ENCODE results near the gene SLA2. TPM values are rescaled to one million over a fixed set of nuclear protein-coding genes. Genes with fewer than 3 reads are reported as not detected.
"Not testable (repeated sequence)": the region's sequence is repeated elsewhere in the genome, so short reads cannot be mapped to it uniquely, and the experiment has no call there.

SLA2 gene
- total RNA-seq, 1 donor from 2014 or later: 0.67 TPM

- DNase-seq: no peak
- no peak for ATAC-seq (ENCODE audit: low read depth)
Observed at GRCh38 chr20:36571564-36572504, 74.2 kb downstream of the SLA2 start.

GRCh38 chr20:36569847-36570429, 76.1 kb downstream of the SLA2 start:
- POLR2A ChIA-PET: interaction anchor here (0.6 to 9.7 kb wide), 3 partner anchors 24 to 107 kb away, joined by 3 to 268 read pairs (median 3); partner anchors contain the start of gene RAB5IF
- DNase-seq (no peak), ATAC-seq (ENCODE audit: low read depth) (no peak)
- H3K4me1 Mint-ChIP-seq: peaks cover 18% of the 10 kb centered on the region
- H3K9me3 Mint-ChIP-seq: peaks cover 2% of the 10 kb centered on the region
- TF ChIP-seq, protein P1, sequence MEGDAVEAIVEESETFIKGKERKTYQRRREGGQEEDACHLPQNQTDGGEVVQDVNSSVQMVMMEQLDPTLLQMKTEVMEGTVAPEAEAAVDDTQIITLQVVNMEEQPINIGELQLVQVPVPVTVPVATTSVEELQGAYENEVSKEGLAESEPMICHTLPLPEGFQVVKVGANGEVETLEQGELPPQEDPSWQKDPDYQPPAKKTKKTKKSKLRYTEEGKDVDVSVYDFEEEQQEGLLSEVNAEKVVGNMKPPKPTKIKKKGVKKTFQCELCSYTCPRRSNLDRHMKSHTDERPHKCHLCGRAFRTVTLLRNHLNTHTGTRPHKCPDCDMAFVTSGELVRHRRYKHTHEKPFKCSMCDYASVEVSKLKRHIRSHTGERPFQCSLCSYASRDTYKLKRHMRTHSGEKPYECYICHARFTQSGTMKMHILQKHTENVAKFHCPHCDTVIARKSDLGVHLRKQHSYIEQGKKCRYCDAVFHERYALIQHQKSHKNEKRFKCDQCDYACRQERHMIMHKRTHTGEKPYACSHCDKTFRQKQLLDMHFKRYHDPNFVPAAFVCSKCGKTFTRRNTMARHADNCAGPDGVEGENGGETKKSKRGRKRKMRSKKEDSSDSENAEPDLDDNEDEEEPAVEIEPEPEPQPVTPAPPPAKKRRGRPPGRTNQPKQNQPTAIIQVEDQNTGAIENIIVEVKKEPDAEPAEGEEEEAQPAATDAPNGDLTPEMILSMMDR (IDR thresholded peaks at IDR 0.05): no peak
- H3K36me3 Mint-ChIP-seq (ENCODE audit: low read depth): peaks cover 4% of the 10 kb centered on the region
- H3K27me3 Mint-ChIP-seq: no peaks in the 10 kb centered on the region
- CTCF ChIA-PET: interaction anchor here (0.8 kb wide), 2 partner anchors 12 to 350 kb away, joined by 3 read pairs; no protein-coding TSS in a partner anchor
- intact Hi-C loops (cut with micrococcal nuclease): loop anchor here (5.0 kb wide), 1 partner anchor 202 kb away; the partner anchor contains the start of gene DSN1
- H3K27ac Mint-ChIP-seq: peak overlapping the region; percentile 25
- no peak overlapping the region for H3K4me3 Mint-ChIP-seq

More at GRCh38 chr20:36571564-36572504, 74.2 kb downstream of the SLA2 start:
- peaks cover 12% of the 10 kb centered on the region for H3K36me3 Mint-ChIP-seq (ENCODE audit: low read depth)
- H3K4me3 Mint-ChIP-seq: peak overlapping the region; percentile 83
- ChIA-PET POLR2A (interaction anchor here (0.6 to 9.7 kb wide), 5 partner anchors 11 to 330 kb away, joined by 3 to 268 read pairs (median 66); partner anchors contain the start of gene RAB5IF), CTCF (interaction anchor here (0.6 to 5.3 kb wide), 3 partner anchors 22 to 348 kb away, joined by 3 to 39 read pairs (median 3); partner anchors contain the start of gene RAB5IF)
- intact Hi-C loops (cut with micrococcal nuclease): loop anchor here (1.0 to 5.0 kb wide), 2 partner anchors 200 to 618 kb away; partner anchors contain the start of genes DSN1 and SCAND1
- H3K27me3 Mint-ChIP-seq: no peaks in the 10 kb centered on the region
- peaks cover 36% of the 10 kb centered on the region for H3K4me1 Mint-ChIP-seq
- H3K9me3 Mint-ChIP-seq: no peaks in the 10 kb centered on the region
- peak overlapping the region; percentile 91 for H3K27ac Mint-ChIP-seq
- TF ChIP-seq, protein P1 (IDR thresholded peaks at IDR 0.05): no peak

DNA sequence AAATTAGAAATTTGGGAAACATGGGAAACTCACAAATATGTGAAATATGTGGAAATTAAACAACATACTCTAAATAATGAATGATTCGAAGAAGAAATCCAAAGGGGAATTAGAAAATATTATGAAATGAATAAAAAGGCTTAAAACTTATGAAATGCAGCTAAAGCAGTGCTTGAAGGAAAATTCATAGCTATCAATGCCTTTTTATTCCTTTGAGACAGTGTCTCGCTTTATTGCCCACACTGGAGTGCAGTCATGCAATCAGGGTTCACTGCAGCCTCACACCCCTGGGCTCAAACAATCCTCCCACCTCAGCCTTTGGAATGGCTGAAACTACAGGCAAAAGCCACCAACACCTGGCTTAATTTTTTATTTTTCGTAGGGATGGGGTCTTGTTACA, 80.5 kb downstream of the SLA2 start:
- intact Hi-C loops (cut with micrococcal nuclease): no loop called here
- ATAC-seq (ENCODE audit: low read depth): no peak
- no peak overlapping the region for H3K4me3 Mint-ChIP-seq

GRCh38 chr20:36564726-36565121, 81.3 kb downstream of the SLA2 start:
- H3K4me1 Mint-ChIP-seq; H3K4me3 Mint-ChIP-seq; H3K27ac Mint-ChIP-seq; CTCF ChIA-PET; H3K9me3 Mint-ChIP-seq; DNase-seq; H3K36me3 Mint-ChIP-seq (ENCODE audit: low read depth); ATAC-seq (ENCODE audit: low read depth); H3K27me3 Mint-ChIP-seq; intact Hi-C loops (cut with micrococcal nuclease): not testable (repeated sequence)
- POLR2A ChIA-PET: interaction anchor here (1.5 kb wide), 1 partner anchor 31 kb away, joined by 5 read pairs; no protein-coding TSS in a partner anchor

More for the DNA sequence above, 80.5 kb downstream of the SLA2 start:
- ChIA-PET POLR2A (interaction anchor here (1.5 kb wide), 1 partner anchor 30 kb away, joined by 5 read pairs; no protein-coding TSS in a partner anchor), CTCF (no interaction called here)
- no peaks in the 10 kb centered on the region for H3K36me3 Mint-ChIP-seq (ENCODE audit: low read depth)
- no peaks in the 10 kb centered on the region for H3K4me1 Mint-ChIP-seq
- DNase-seq: no peak
- TF ChIP-seq, protein P1 (IDR thresholded peaks at IDR 0.05): no peak
- H3K27ac Mint-ChIP-seq: no peak overlapping the region
- peaks cover 2% of the 10 kb centered on the region for H3K9me3 Mint-ChIP-seq
- H3K27me3 Mint-ChIP-seq: no peaks in the 10 kb centered on the region

- H3K27me3 Mint-ChIP-seq; H3K27ac Mint-ChIP-seq; H3K4me1 Mint-ChIP-seq; H3K9me3 Mint-ChIP-seq; CTCF ChIA-PET; intact Hi-C loops (cut with micrococcal nuclease); POLR2A ChIA-PET; DNase-seq; H3K36me3 Mint-ChIP-seq (ENCODE audit: low read depth); ATAC-seq (ENCODE audit: low read depth); H3K4me3 Mint-ChIP-seq: not testable (repeated sequence)
Observed at GRCh38 chr20:36564078-36564725, 81.8 kb downstream of the SLA2 start.
